Pancreas (tissue), 10 donors: ENCODE measurements around the gene SEMA6B. TPM values are rescaled to one million over a fixed set of nuclear protein-coding genes. Genes with fewer than 3 reads are reported as not detected.

ENCODE experiments used
- ATAC-seq, 4 donors: fragments of 200-7000 bp; cut with Tn5 transposase; one replicate each; pipeline versions ENCODE4 v1.8.0 to v1.9.1; 2020; ENCODE audit warnings: mild to moderate bottlenecking in 4 of 4, moderate library complexity in 4 of 4
- DNase-seq, 6 donors: peaks; one replicate each; pipeline ENCODE4 v3.0.0-alpha.2; 2020
- FAIRE-seq: peaks from 2 replicates; lab custom pipeline; 2012; peaks lifted over from hg19 to GRCh38; lab: Jason Lieb, UNC
- H3K27ac ChIP-seq, 4 donors: fragments of 200-600 bp; sonication (generic); 1 replicate in 3 of 4; 2 replicates in 1 of 4; pipeline versions ENCODE4 v1.5.0 to v1.8.0; 2020
- H3K27me3 ChIP-seq, 4 donors: fragments of 200-600 bp; one replicate each; pipeline ENCODE4 v1.8.0; 2021
- H3K36me3 ChIP-seq, 3 donors: fragments of 200-600 bp; sonication (generic) in 1 of 3; one replicate each; pipeline versions ENCODE4 v1.5.0 to v1.8.0; 2020 to 2021
- H3K4me1 ChIP-seq, 3 donors: fragments of 200-600 bp; one replicate each; pipeline ENCODE4 v1.8.0; 2021
- H3K4me3 ChIP-seq, 4 donors: fragments of 200-600 bp; sonication (generic) in 2 of 4; one replicate each; pipeline versions ENCODE4 v1.5.0 to v1.8.0; 2020 to 2021
- H3K9me3 ChIP-seq, 4 donors: fragments of 200-600 bp; one replicate each; pipeline ENCODE4 v1.8.0; 2021
- CTCF ChIP-seq, 4 donors: fragments of 200-600 bp; sonication (generic) in 3 of 4; IDR thresholded peaks; one replicate each; pipeline versions ENCODE4 v1.5.0 to v1.8.0; 2021; ENCODE audit warnings: antibody characterized with exemption in 4 of 4
- WGBS, 2 donors: extraction: QIAGEN DNeasy Blood & Tissue Kit; methylation state at CpG; one replicate each; pipeline ENCODE4 v1.1.7; 2013; 5-methylcytosine and 5-hydroxymethylcytosine counted together
- intact Hi-C, 3 donors: fragments of 100-400 bp; cut with DNase I; formaldehyde crosslinking; loops; one replicate each; pipeline versions ENCODE4 v1.11.1 to v1.14.2; 2022
- polyA plus RNA-seq, 2 donors: library from polyadenylated mRNA; stranded (reverse); fragments of 200-250 nt; gene quantifications; one replicate each; pipeline ENCODE4 v1.2.3, GENCODE V29; 2013
- total RNA-seq, 6 donors: library from RNA; stranded (reverse); fragmentation: NEBNext Ultra II Directional in 4 of 6; extraction: Animal tissue kit (Norgen Biotek cat#: 25700) in 4 of 6; gene quantifications; one replicate each; pipeline versions ENCODE4 v1.2.1 to v1.2.4, GENCODE V29; 2021 to 2023
- donor health status: healthy with polysubstance abuse.
- donor health status: DM: no; HTN: no; CAD: no; lungs with moderate emphysema.
- donor health status: DM: no; HTN: no; CAD: no.
- donor health status: control.
- donor health status: control.
- donor health status: Bipolar disorder and iron deficiency.
- donor health status: DM: yes; HTN: yes; CAD: no.
- donor health status: DM: no; HTN: no; CAD: no.
- donor health status: DM: no; HTN: no; CAD: no.
- donor health status: DM: yes; HTN: yes; CAD: no.

Gene SEMA6B
- total and polyA plus RNA-seq, 8 donors, result 2.2 to 4.7 (median 3.5) TPM

- no peaks in the 10 kb centered on the region for H3K27me3 ChIP-seq
- TF ChIP-seq CTCF (IDR thresholded peaks at IDR 0.05), result no peak
- no peak overlapping the region for H3K27ac ChIP-seq
- no peak overlapping the region for H3K4me3 ChIP-seq
- DNase-seq (no peak), FAIRE-seq (no peak), ATAC-seq (no peak)
- no peaks in the 10 kb centered on the region for H3K4me1 ChIP-seq
- peaks cover 0 to 4% (median 0%) of the 10 kb centered on the region in 3 donors for H3K36me3 ChIP-seq
- 93% methylated on average over 10 of the region's 10 CpGs for WGBS, 2 donors
- H3K9me3 ChIP-seq, result no peaks in the 10 kb centered on the region
- intact Hi-C loops, result no loop called here
Measured at GRCh38 chr19:4503825-4504170, 55.7 kb downstream of the SEMA6B start.

GRCh38 chr19:4503132-4503824 is 56.2 kb downstream of the SEMA6B start:
- H3K4me1 ChIP-seq, result no peaks in the 10 kb centered on the region
- ATAC-seq (no peak), FAIRE-seq (no peak), DNase-seq (no peak)
- no peaks in the 10 kb centered on the region for H3K9me3 ChIP-seq
- no peaks in the 10 kb centered on the region for H3K27me3 ChIP-seq
- 91 to 94% methylated on average over 24 to 25 of the region's 25 CpGs for WGBS, 2 donors
- no peak overlapping the region for H3K4me3 ChIP-seq
- intact Hi-C loops, result no loop called here
- no peak overlapping the region for H3K27ac ChIP-seq
- peaks cover 0 to 4% (median under 1%) of the 10 kb centered on the region in 3 donors for H3K36me3 ChIP-seq
- no peak for TF ChIP-seq CTCF (IDR thresholded peaks at IDR 0.05)

- FAIRE-seq (no peak), ATAC-seq (no peak), DNase-seq (peak in 1 of 6 donors; percentile 17)
- no peak overlapping the region for H3K4me3 ChIP-seq
- H3K27ac ChIP-seq, result no peak overlapping the region
- H3K9me3 ChIP-seq, result no peaks in the 10 kb centered on the region
- TF ChIP-seq CTCF (IDR thresholded peaks at IDR 0.05), result no peak
- intact Hi-C loops, result no loop called here
- WGBS, 2 donors, result 89 to 90% methylated on average over 37 of the region's 37 CpGs
- no peaks in the 10 kb centered on the region for H3K4me1 ChIP-seq
- no peaks in the 10 kb centered on the region for H3K27me3 ChIP-seq
- H3K36me3 ChIP-seq, result peaks cover 0 to 6% (median 4%) of the 10 kb centered on the region in 3 donors
Measured at GRCh38 chr19:4502282-4503131, 57.0 kb downstream of the SEMA6B start.

- FAIRE-seq, result no peak
- intact Hi-C loops, result no loop called here
- no peak for DNase-seq
- Histone ChIP-seq H3K9me3 (no peaks in the 10 kb centered on the region), H3K27me3 (no peaks in the 10 kb centered on the region), H3K4me3 (no peak overlapping the region), H3K36me3 (peaks cover 0 to 6% (median 4%) of the 10 kb centered on the region in 3 donors), H3K27ac (no peak overlapping the region), H3K4me1 (no peaks in the 10 kb centered on the region)
- peak in 1 of 4 donors; percentile 4 for ATAC-seq
- 91% methylated on average over 22 to 25 of the region's 25 CpGs for WGBS, 2 donors
- TF ChIP-seq CTCF (IDR thresholded peaks at IDR 0.05), result no peak
Measured at GRCh38 chr19:4501691-4502090, 57.8 kb downstream of the SEMA6B start.
